CD4-positive, alpha-beta T cell treated with Interleukin-15 for 4 hours (primary cell): ENCODE results near the gene NRBF2.
"Not testable (repeated sequence)": the region's sequence is repeated elsewhere in the genome, so short reads cannot be mapped to it uniquely, and the experiment has no call there.

ENCODE experiments used
- DNase-seq: peaks from one replicate; pipeline ENCODE4 v3.0.0-alpha.2; 2020; ENCODE audit warnings: low spot score

NRBF2 gene

GRCh38 chr10:63119041-63119440, 14.1 kb upstream of the NRBF2 start:
- DNase-seq = no peak

GRCh38 chr10:63120554-63120953, 12.6 kb upstream of the NRBF2 start:
- DNase-seq = no peak

GRCh38 chr10:63123727-63124362, 9.3 kb upstream of the NRBF2 start:
- no peak for DNase-seq

- no peak for DNase-seq
Observed at GRCh38 chr10:63125459-63125858, 7.7 kb upstream of the NRBF2 start.

- no peak for DNase-seq
Observed at GRCh38 chr10:63128443-63128842, 4.7 kb upstream of the NRBF2 start.

GRCh38 chr10:63129888-63130287, 3.2 kb upstream of the NRBF2 start:
- no peak for DNase-seq

- no peak for DNase-seq
Observed at GRCh38 chr10:63132651-63133055, 475 bp upstream of the NRBF2 start.

GRCh38 chr10:63133821-63134557, 861 bp downstream of the NRBF2 start:
- DNase-seq = no peak

- DNase-seq = no peak
Observed at GRCh38 chr10:63137306-63137705, 4.2 kb downstream of the NRBF2 start.

- no peak for DNase-seq
Observed at GRCh38 chr10:63140077-63140476, 6.9 kb downstream of the NRBF2 start.

- DNase-seq = no peak
Observed at GRCh38 chr10:63142136-63142535, 9.0 kb downstream of the NRBF2 start.

- DNase-seq = no peak
Observed at GRCh38 chr10:63143987-63144386, 10.9 kb downstream of the NRBF2 start.

- DNase-seq = no peak
Observed at GRCh38 chr10:63145782-63146181, 12.7 kb downstream of the NRBF2 start.

GRCh38 chr10:63146503-63146902, 13.4 kb downstream of the NRBF2 start:
- no peak for DNase-seq

GRCh38 chr10:63150745-63151144, 17.6 kb downstream of the NRBF2 start:
- DNase-seq = no peak

GRCh38 chr10:63153868-63154545, 20.9 kb downstream of the NRBF2 start:
- DNase-seq = not testable (repeated sequence)

- DNase-seq = no peak
Observed at GRCh38 chr10:63154546-63155387, 21.6 kb downstream of the NRBF2 start.

GRCh38 chr10:63155388-63156020, 22.4 kb downstream of the NRBF2 start:
- DNase-seq = no peak

GRCh38 chr10:63156236-63156635, 23.1 kb downstream of the NRBF2 start:
- DNase-seq = no peak

GRCh38 chr10:63157845-63158624, 24.9 kb downstream of the NRBF2 start:
- DNase-seq = peak; percentile 67

GRCh38 chr10:63161592-63161991, 28.5 kb downstream of the NRBF2 start:
- DNase-seq = no peak
